UCSD-AML1 (cell line): ENCODE data around the gene PDP2.
A peak's percentile ranks its signal among the peaks of the same experiment; 100 is the strongest.
"Not testable (repeated sequence)": the region's sequence is repeated elsewhere in the genome, so short reads cannot be mapped to it uniquely, and the experiment has no call there.

Experiments
- DNase-seq: peaks from one replicate; lab custom pipeline; 2025; ENCODE audit not compliant: unreplicated experiment; lab: John Stamatoyannopoulos, UW

The PDP2 gene

GRCh38 chr16:66885491-66885890, 5.2 kb downstream of the PDP2 start:
- DNase-seq, result no peak

GRCh38 chr16:66886321-66886720, 6.0 kb downstream of the PDP2 start:
- no peak for DNase-seq

- no peak for DNase-seq
These were observed 6.6 kb downstream of the PDP2 start for GRCh38 chr16:66886914-66887313.

GRCh38 chr16:66888647-66889615, 8.6 kb downstream of the PDP2 start:
- no peak for DNase-seq

DNA sequence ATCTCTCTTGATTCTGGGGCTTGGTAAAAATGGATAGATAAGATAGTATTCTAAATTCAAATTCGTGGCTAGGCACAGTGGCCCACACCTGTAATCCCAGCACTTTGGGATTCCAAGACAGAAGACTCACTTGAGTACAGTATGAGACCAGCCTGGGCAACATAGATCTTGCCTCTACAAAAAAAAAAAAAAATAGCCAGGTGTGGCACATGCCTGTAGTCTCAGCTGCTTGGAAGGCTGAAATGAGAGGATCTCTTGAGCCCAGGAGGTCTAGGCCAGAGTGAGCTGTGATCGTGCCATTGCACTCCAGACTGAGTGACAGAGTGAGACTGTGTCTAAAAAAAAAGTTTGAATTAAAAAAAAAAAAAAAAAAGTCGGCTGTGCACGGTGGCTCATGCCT, 9.3 kb downstream of the PDP2 start:
- no peak for DNase-seq

GRCh38 chr16:66890799-66891198, 10.5 kb downstream of the PDP2 start:
- DNase-seq, result no peak

- DNase-seq, result no peak
These were observed 11.0 kb downstream of the PDP2 start for GRCh38 chr16:66891360-66891759.

- DNase-seq, result no peak
These were observed 11.5 kb downstream of the PDP2 start for GRCh38 chr16:66891797-66892196.

- no peak for DNase-seq
These were observed 13.7 kb downstream of the PDP2 start for GRCh38 chr16:66894055-66894454.

- DNase-seq, result peak; percentile 64
These were observed 14.8 kb downstream of the PDP2 start for GRCh38 chr16:66894948-66895688.

DNA sequence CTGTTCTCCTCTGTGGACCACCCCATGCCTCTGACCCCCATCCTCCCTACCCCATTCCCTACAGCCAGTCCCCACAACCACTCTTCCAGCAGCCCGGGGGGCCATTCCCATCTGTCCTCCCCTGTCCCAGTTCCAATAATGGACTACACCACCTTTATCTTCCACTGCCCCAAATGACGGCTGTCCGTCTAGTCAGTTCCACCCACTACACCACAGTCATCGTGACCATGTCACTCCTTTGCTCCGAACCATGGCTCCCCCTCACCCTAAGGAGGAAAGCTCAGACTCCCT, 15.3 kb downstream of the PDP2 start:
- DNase-seq, result no peak

DNA sequence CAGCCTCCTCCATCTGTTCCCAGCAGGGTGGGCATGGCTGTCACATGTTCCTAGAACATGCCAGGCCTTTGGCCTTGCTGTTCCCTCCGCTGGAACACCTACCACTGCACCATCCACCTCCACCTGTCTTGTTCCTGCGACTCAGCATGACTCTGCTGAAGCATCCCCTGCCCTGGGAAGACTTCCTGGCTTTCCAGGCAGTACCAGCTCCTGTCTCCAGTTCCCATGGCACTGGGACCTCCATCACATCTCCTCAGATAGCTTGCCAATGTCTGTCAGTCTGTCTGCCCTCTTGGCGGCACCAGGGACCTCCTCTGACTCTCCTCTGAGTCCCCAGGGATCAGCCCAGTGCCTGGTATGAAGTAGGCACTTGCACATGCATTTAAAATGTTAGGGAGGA, 15.7 kb downstream of the PDP2 start:
- no peak for DNase-seq

DNA sequence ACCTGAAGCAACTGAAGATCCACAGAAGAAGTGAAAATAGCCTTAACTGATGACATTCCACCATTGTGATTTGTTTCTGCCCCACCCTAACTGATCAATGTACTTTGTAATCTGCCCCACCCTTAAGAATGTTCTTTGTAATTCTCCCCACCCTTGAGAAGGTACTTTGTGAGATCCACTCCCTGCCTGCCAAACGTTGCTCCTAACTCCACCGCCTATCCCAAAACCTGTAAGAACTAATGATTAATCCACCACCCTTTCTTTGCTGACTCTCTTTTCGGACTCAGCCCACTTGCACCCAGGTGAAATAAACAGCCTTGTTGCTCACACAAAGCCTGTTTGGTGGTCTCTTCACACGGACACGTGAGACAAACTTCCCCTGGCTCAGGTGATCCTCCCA, 16.4 kb downstream of the PDP2 start:
- not testable (repeated sequence) for DNase-seq

DNA sequence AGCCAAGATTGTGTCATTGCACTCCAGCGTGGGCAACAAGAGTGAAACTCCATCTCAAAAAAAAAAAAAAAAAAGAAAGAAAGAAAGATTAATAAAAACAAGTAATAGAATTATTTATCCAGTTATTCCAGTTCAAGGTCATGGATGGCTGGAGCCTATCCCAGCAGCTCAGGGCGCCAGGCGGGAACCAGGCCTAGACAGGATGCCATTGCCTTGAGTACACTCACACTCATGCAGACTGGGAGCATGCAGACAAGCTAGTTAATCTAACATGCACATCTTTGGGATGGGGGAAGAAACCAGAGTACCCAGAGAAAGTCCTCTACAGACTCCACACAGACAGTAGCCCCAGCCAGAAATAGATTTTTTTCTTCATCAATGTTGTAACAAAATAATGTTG, 17.9 kb downstream of the PDP2 start:
- no peak for DNase-seq

DNA sequence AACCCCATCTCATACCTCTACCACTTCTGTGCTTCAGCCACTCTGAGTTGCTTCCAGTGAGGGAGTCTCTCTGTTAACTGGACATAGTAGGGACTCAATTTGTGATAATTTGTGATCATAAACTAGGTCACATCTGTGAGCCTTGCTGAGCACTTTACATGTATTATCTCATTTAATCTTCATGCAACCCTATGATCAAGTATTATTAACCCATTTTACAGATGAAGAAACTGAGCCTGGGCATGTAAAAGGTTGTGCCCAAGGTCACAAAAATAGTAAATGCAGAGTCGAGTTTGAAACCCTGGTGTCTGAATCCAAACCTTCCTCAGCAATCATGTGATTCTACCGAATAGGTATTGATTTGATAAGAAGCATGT, 18.6 kb downstream of the PDP2 start:
- DNase-seq, result no peak

GRCh38 chr16:66899310-66899944, 19.1 kb downstream of the PDP2 start:
- no peak for DNase-seq

GRCh38 chr16:66899945-66900710, 19.8 kb downstream of the PDP2 start:
- DNase-seq, result peak; percentile 71

DNA sequence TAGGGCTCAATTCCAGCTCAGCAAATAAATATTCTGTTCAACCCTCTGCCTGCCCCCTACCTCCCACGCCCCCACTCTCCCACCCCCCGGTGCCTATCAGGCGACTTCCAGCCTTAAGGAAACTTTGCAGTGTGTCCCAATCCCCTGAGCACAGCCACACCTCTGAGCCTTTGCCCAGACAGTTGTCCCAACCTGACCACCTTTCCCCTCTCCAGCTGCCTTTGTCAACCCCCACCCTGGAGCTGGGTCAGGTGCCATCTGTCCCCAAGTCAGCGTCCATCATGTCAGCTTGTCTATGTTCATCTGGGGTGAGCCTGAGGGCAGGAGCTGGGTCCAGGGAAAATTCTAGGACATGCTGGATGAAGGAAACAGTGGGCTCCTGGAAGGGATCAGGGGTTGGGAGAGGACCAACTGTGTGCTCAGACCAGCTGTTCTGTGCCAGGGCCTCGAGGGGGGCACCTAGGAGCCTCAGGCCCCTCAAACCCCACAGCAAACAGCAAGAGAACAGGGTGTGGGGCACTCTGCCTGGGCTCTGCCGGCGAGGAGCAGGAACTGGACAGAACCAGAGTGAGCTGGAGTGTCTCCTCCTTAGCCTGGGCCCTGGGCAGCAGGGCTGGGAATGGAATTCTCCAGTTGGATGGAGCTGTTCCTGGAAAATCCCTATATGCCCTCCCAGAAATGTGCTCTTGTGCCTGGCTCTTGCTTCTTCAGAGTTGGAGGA, 20.6 kb downstream of the PDP2 start:
- no peak for DNase-seq

- DNase-seq, result no peak
These were observed 21.3 kb downstream of the PDP2 start for GRCh38 chr16:66901626-66902025.
